ENCODE results near the gene RALGAPA1.
"Not testable (repeated sequence)": the region's sequence is repeated elsewhere in the genome, so short reads cannot be mapped to it uniquely, and the experiment has no call there.

RALGAPA1 gene

DNA sequence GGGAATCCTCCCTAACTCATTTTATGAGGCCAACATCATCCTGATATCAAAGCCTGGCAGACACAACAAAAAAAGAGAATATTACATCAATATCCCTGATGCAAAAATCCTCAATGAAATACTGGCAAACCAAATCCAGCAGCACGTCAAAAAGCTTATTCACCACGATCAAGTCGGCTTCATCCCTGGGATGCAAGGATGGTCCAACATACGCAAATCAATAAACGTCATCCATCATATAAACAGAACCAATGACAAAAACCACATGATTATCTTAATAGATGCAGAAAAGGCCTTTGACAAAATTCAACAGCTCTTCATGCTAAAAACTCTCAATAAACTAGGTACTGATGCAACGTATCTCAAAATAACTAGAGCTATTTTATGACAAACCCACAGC is 189.1 kb downstream of the RALGAPA1 start:
- DNase-seq = not testable (repeated sequence)

GRCh38 chr14:35619461-35619860 is 189.6 kb downstream of the RALGAPA1 start:
- DNase-seq = not testable (repeated sequence)

GRCh38 chr14:35617500-35617899 is 191.6 kb downstream of the RALGAPA1 start:
- no peak for DNase-seq

GRCh38 chr14:35607380-35607779 is 201.7 kb downstream of the RALGAPA1 start:
- no peak for DNase-seq

- no peak for DNase-seq
Observed at GRCh38 chr14:35600253-35600652, 208.8 kb downstream of the RALGAPA1 start.

DNA sequence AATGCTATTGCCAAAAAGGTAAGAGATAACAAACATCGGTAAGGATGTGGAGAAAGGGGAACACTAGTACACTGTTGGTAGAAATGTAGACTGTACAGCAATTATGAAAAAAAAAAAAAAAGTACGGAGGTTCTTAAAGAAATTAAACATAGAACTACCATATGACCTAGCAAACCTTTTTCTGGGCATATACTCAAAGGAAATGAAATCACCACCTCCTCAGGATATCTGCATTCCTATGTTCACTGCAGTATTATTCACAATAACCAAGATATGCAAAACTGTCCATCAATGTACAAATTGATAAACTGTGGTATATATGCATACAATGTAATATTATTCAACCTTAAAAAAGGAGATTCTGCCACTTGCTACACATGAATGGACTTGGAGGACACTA is 214.5 kb downstream of the RALGAPA1 start:
- DNase-seq = no peak

DNA sequence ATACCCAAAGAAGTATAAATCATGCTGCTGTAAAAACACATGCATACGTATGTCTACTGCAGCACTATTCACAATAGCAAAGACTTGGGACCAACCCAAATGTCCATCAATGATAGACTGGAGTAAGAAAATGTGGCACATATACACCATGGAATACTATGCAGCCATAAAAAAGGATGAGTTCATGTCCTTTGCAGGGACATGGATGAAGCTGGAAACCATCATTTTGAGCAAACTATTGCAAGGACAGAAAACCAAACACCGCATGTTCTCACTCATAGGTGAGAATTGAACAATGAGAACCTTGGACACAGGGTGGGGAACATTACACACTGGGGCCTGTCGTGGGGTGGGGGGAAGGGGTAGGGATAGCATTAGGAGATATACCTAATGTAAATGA is 221.7 kb downstream of the RALGAPA1 start:
- DNase-seq = not testable (repeated sequence)

DNA sequence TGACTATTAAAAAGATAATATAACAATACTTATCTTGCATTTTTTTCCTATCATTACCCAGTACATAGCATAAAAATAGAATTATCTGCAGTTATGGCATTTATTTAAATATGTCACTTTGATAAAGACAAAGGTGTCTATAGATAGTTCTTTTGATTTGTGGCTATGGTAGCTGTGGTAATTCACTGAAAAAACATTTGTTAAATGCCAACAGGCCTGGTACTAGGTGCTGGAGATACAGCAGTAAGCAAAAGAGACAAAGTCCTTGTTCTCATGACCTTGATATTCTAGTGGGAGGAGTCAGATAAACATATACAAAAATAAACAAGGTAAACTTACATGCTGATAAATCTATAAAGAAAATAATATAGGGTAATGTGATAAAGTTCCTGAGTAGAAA is 230.5 kb downstream of the RALGAPA1 start:
- no peak for DNase-seq

- no peak for DNase-seq
Observed at GRCh38 chr14:35578135-35578534, 231.0 kb downstream of the RALGAPA1 start.

DNA sequence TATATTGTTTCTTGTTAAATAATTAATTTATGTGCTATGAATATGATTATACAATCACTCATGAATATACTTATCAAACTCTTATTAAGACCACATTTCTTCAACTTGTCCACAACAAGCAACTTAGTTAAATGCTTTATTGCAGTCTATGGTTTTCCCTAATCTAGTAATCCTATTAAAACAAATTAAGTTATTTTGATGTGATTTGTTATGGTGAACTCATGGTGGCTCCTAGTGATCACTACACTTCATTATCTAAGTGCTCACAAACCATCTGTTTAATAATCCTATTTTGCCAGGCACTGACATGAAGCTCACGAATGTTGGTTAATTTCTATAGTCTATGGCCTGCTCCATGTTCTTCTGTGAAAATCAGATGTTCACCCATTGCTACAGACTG is 232.2 kb downstream of the RALGAPA1 start:
- DNase-seq = no peak

- DNase-seq = no peak
Observed at GRCh38 chr14:35576260-35576659, 232.8 kb downstream of the RALGAPA1 start.

GRCh38 chr14:35573911-35574310 is 235.2 kb downstream of the RALGAPA1 start:
- no peak for DNase-seq

GRCh38 chr14:35571598-35571997 is 237.5 kb downstream of the RALGAPA1 start:
- DNase-seq = no peak

DNA sequence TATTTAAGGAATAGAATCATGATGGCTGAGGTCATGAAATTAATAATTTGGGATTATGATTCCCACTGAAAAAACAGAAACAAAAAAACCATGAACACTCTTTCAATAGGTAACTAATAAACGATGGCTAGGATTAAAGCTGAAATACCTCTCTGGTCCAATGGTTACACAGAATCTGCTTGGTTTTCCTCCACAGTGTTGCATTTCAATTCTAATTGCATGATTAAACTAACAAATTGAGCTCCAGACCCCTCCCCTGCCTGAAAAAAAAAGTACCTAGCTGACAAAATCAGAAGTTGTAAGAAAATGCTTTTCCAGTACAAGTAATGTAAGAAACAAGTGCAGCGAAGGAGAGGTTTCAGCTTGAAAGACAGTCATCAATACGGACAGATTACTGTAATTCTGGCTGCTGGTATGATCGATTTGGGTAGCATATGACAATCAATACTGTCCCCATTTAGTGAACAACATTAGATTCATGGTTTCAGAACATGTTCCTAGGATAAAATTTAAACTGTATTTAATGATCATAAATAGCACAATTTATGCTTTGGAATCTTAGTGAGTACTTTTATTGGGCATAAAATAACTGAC is 243.1 kb downstream of the RALGAPA1 start:
- DNase-seq = no peak

DNA sequence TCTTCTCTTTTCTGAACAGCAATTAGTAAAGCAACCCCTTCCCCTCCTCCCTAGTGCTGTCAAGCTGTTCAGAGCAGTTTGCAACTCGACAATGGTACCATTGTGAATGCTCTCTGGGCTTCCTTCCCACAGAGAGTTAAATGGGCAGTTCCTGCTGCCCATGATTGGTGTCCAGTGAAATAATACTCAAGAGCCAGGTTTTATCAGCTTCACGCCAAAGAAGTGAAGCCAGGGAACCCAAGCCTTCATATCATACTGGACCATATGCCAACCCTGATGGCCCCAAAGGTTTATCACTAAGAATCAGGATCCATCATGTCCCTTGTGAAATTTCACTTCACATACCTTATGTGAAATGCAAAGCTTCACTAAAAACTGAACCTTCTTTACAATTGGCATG is 250.4 kb downstream of the RALGAPA1 start:
- no peak for DNase-seq

DNA sequence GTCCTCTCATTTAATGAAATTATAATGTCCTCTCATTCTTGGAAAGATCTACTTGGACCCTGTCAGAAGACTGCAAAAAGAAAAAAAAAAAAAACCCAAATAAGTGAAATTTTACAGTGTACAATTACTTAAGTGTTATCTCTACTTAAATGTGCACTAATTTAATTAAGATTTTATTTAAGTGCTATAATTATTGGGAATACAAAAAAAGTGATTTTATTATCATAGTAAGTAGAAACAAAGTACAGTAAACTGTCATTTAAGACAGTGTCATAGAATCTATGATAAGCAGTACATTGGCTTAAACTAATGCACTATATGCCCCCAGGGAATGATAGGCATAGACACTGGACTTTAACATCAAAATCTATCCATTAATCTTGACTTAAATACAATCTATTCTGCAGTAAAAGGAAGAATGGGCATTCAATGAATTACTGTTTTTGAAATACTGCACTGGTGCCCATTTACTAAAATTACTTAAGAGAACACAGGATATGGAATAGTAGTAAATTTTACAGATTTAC is 251.8 kb downstream of the RALGAPA1 start:
- no peak for DNase-seq

GRCh38 chr14:35556548-35556947 is 252.5 kb downstream of the RALGAPA1 start:
- DNase-seq = no peak

- DNase-seq = no peak
Observed at GRCh38 chr14:35553808-35554207, 255.3 kb downstream of the RALGAPA1 start.

DNA sequence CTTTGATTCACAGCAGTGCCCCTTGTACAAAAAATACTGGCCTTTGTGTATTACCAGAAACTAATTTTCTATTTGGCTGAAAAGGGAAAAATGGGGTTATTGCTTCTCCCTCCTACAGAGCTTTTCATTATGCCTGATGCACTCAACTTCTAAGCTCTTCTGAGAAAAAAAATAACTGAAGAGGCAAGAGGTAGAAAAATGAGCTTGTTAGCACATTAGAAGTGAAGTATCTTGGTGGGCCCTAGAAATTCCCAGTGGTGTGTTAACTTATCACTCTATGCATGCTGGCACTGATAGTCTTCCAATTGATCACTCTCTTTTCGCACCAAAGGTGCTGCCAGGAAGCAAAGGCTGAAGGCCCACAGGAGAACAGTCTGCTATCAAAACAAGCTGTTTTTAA is 258.0 kb downstream of the RALGAPA1 start:
- DNase-seq = no peak

- no peak for DNase-seq
Observed at GRCh38 chr14:35549551-35549950, 259.5 kb downstream of the RALGAPA1 start.

DNA sequence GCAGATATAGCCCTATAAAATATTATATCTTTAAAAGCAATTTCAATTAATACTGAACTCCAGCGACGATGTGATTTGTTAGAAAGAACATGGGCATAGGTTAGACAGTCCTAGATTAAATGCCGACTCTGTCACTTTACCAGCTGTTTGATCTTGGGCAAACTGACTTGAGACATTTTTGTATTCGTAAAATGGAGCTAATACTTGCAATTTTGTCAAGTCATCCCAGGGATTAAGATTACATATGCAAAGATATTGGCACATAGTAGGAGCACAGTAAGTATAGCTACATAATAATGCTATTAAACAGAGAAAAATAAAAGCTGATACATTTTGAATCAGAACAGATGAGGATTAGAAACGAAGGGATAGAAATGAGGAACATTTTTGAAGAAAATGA is 266.1 kb downstream of the RALGAPA1 start:
- no peak for DNase-seq

- no peak for DNase-seq
Observed at GRCh38 chr14:35539969-35540368, 269.1 kb downstream of the RALGAPA1 start.

GRCh38 chr14:35535483-35536112 is 273.5 kb downstream of the RALGAPA1 start:
- no peak for DNase-seq

DNA sequence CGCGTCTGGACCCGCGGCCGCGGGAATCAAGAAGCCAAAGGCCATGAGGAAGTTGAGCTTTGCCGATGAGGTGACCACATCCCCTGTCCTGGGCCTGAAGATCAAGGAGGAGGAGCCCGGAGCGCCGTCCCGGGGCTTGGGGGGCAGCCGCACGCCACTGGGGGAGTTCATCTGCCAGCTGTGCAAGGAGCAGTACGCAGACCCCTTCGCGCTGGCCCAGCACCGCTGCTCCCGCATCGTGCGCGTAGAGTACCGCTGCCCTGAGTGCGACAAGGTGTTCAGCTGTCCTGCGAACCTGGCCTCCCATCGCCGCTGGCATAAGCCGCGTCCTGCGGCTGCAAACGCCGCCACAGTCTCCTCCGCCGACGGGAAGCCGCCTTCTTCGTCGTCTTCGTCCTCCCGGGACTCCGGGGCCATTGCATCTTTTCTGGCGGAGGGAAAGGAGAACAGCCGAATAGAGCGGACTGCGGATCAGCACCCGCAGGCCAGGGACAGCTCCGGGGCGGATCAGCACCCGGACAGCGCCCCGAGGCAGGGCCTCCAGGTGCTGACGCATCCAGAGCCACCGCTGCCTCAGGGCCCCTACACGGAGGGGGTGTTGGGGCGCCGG is 274.1 kb downstream of the RALGAPA1 start:
- DNase-seq = no peak
